ENCODE data around the gene RERGL. TPM values are rescaled to one million over a fixed set of nuclear protein-coding genes. Genes with fewer than 3 reads are reported as not detected.
"Not testable (repeated sequence)": the region's sequence is repeated elsewhere in the genome, so short reads cannot be mapped to it uniquely, and the experiment has no call there.

RERGL gene
- total RNA-seq, 1 donor from 2014 or later: 3.7 TPM

DNA sequence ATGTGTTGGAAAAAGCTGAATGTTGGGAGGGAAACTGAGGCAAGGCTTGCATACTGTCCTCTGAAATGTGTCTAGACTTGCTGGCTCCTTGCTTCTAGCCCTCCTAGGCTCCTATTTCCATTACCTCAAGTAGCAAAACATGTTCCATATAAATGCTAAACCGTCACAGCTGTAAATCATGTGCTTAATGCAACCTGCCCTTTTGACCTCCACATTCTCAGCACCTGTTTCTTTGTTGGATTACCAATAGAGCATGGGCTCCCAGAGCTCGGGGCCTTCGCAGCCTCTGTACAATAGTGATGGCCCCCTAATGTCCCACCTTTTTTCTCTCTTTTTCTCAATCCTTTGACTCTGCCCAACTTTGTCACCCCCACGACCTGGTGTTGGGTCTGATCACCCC, 23.3 kb downstream of the RERGL start:
- Histone ChIP-seq H3K4me1 (no peaks in the 10 kb centered on the region), H3K9me3 (peaks cover 3% of the 10 kb centered on the region), H3K36me3 (no peaks in the 10 kb centered on the region), H3K27me3 (ENCODE audit: low read depth) (no peaks in the 10 kb centered on the region), H3K27ac (no peak overlapping the region), H3K4me3 (no peak overlapping the region)
- DNase-seq: no peak
- TF ChIP-seq, protein P1, sequence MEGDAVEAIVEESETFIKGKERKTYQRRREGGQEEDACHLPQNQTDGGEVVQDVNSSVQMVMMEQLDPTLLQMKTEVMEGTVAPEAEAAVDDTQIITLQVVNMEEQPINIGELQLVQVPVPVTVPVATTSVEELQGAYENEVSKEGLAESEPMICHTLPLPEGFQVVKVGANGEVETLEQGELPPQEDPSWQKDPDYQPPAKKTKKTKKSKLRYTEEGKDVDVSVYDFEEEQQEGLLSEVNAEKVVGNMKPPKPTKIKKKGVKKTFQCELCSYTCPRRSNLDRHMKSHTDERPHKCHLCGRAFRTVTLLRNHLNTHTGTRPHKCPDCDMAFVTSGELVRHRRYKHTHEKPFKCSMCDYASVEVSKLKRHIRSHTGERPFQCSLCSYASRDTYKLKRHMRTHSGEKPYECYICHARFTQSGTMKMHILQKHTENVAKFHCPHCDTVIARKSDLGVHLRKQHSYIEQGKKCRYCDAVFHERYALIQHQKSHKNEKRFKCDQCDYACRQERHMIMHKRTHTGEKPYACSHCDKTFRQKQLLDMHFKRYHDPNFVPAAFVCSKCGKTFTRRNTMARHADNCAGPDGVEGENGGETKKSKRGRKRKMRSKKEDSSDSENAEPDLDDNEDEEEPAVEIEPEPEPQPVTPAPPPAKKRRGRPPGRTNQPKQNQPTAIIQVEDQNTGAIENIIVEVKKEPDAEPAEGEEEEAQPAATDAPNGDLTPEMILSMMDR (IDR thresholded peaks at IDR 0.05): no peak
- intact Hi-C loops (cut with DNase I): no loop called here
- ATAC-seq: no peak

DNA sequence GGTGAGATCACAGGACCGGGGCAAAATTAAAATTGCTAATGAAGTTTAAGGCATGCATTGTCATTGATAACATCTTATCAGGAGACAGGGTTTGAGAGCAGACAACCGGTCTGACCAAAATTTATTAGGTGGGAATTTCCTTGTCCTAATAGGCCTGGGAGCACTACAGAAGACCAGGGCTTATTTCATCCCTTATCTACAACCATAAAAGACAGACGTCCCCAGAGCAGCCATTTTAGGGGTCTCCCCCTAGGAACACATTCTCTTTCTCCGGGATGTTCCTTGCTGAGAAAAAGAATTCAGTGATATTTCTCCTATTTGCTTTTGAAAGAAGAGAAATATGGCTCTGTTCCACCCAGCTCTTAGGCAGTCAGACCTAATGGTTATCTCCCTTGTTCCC, 27.1 kb downstream of the RERGL start:
- H3K4me1 ChIP-seq; H3K9me3 ChIP-seq; H3K27me3 ChIP-seq (ENCODE audit: low read depth); DNase-seq; intact Hi-C loops (cut with DNase I); H3K4me3 ChIP-seq; H3K27ac ChIP-seq; ATAC-seq; H3K36me3 ChIP-seq: not testable (repeated sequence)

DNA sequence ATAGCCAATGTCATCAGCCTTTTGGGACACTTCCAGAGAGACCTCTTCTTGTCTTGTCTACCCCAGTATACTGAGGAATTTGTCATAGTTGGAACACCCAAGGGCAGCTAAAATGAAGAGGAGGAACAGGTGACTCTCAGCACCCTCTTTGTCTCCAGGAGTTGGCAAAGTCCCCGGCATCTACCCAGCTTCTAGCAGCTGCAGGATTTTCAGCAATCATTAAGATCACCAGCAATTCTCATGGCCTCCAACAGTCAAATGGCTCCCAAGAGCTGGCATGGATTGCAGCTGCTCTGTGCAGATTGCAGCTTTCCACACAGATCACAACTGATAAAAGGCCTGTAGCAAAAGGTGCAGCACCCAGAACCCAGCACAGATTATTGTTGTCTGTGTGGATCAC, 32.9 kb downstream of the RERGL start:
- intact Hi-C loops (cut with DNase I): no loop called here
- Histone ChIP-seq H3K9me3 (peaks cover 6% of the 10 kb centered on the region), H3K27me3 (ENCODE audit: low read depth) (no peaks in the 10 kb centered on the region), H3K4me3 (no peak overlapping the region), H3K36me3 (no peaks in the 10 kb centered on the region), H3K4me1 (no peaks in the 10 kb centered on the region), H3K27ac (no peak overlapping the region)
- DNase-seq: no peak
- TF ChIP-seq, protein P1 (IDR thresholded peaks at IDR 0.05): no peak
- ATAC-seq: no peak

DNA sequence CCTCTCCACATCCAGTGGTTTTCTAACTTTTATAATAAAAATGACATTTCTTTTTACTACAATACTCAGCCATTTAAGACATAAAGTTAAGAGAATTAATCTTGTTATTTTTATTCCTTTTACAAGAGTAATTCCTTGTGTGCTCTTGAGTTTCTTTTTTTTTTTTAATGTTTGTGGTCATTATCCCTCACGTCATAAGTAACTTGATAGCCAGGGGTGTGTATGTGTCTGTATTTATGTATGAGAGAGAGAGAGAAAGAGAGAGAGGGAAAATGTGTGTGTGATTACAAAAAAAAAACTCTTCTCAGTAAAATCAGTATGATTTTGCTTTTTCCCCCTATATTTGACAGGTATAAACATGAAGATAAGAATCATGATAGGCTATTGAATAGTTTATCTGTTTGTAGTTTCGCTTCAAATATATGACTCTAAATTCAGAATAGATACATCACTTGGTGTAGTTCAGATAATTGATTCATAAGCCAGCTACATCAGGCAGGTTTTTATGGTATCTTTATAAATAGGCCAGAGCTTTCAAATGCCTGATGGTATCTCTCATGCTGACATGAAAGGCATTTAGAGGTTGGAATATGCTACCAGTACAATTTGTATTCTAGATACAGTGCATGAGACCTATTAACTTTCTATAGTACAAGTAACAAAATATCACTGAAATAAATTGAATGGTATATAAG, 34.9 kb downstream of the RERGL start:
- no peaks in the 10 kb centered on the region for H3K4me1 ChIP-seq
- H3K9me3 ChIP-seq: no peaks in the 10 kb centered on the region
- H3K36me3 ChIP-seq: no peaks in the 10 kb centered on the region
- H3K27ac ChIP-seq: no peak overlapping the region
- ATAC-seq (no peak), DNase-seq (no peak)
- intact Hi-C loops (cut with DNase I): no loop called here
- H3K27me3 ChIP-seq (ENCODE audit: low read depth): no peaks in the 10 kb centered on the region
- TF ChIP-seq, protein P1 (IDR thresholded peaks at IDR 0.05): no peak
- H3K4me3 ChIP-seq: no peak overlapping the region

DNA sequence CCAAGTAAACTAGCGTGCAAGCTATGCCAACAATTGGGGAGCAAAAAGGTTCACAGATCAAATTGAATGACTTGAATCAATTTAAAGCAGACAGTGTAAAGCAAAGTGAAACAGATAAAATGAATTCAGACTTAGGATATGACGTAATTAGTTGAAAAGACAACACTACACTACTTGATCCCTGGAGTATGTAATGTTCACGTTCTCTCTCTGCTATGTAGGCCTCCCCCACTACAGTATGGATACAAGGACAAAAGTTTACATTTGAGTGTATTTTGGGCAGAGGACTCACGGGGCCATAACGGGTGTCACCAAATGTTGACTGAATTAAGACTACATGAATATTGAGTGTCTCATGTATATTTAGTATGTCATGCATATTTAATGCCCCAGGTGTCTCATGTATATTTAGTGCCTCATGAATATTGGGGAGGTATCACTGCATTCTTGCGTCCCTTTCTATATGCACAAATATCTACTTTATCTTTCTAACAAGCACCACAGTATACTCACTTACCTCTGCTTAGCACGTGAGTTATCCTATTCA, 44.5 kb downstream of the RERGL start:
- DNase-seq (no peak), ATAC-seq (no peak)
- no peaks in the 10 kb centered on the region for H3K9me3 ChIP-seq
- no peak overlapping the region for H3K27ac ChIP-seq
- H3K36me3 ChIP-seq: no peaks in the 10 kb centered on the region
- TF ChIP-seq, protein P1 (IDR thresholded peaks at IDR 0.05): no peak
- no peak overlapping the region for H3K4me3 ChIP-seq
- no peaks in the 10 kb centered on the region for H3K4me1 ChIP-seq
- intact Hi-C loops (cut with DNase I): no loop called here
- H3K27me3 ChIP-seq (ENCODE audit: low read depth): no peaks in the 10 kb centered on the region

DNA sequence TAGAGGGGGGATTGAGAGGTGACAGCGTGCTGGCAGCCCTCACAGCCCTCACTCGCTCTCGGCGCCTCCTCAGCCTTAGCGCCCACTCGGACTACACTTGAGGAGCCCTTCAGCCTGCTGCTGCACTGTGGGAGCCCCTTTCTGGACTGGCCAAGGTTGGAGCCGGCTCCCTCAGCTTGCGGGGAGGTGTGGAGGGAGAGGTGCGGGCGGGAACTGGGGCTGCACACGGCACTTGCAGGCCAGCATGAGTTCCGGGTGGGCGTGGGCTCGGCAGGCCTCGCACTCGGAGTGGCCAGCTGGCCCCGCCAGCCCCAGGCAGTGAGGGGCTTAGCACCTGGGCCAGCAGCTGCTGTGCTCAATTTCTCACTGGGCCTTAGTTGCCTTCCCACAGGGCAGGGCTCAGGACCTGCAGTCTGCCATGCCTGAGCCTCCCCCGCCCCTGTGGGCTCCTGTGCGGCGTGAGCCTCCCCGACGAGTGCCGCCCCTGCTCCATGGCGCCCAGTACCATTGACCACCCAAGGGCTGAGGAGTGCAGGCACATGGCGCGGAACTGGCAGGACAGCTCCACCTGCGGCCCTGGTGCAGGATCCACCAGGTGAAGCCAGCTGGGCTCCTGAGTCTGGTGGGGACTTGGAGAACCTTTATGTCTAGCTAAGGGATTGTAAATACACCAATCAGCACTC, 49.8 kb downstream of the RERGL start:
- H3K4me1 ChIP-seq; H3K4me3 ChIP-seq; H3K9me3 ChIP-seq; ATAC-seq; H3K27me3 ChIP-seq (ENCODE audit: low read depth); H3K27ac ChIP-seq; H3K36me3 ChIP-seq; intact Hi-C loops (cut with DNase I): not testable (repeated sequence)
- DNase-seq: peak; percentile 31

Other genes starting within 250 kb of the RERGL start
- 0.59 TPM for gene PIK3C2G, start 171.3 kb upstream of the RERGL start, total RNA-seq

All from lower lobe of right lung (tissue), 2 donors.